Mucosa of stomach (tissue), 1 donor: ENCODE measurements around the gene MKRN1.
"Not testable (repeated sequence)": the region's sequence is repeated elsewhere in the genome, so short reads cannot be mapped to it uniquely, and the experiment has no call there.

Experiments used
- H3K27me3 ChIP-seq: one replicate; pipeline ENCODE4 v1.7.0; 2013; ENCODE audit warnings: mild to moderate bottlenecking, low read length; ENCODE audit not compliant: control insufficient read depth, insufficient read depth
- H3K36me3 ChIP-seq: one replicate; pipeline ENCODE4 v1.7.0; 2013; ENCODE audit warnings: low read length; ENCODE audit not compliant: control insufficient read depth, insufficient read depth
- H3K4me1 ChIP-seq: one replicate; pipeline ENCODE4 v1.7.0; 2013; ENCODE audit warnings: mild to moderate bottlenecking, low read length; ENCODE audit not compliant: control insufficient read depth, insufficient read depth
- H3K4me3 ChIP-seq: one replicate; pipeline ENCODE4 v1.7.0; 2013; ENCODE audit warnings: low read length
- H3K9ac ChIP-seq: one replicate; pipeline ENCODE4 v1.7.0; 2013; ENCODE audit warnings: mild to moderate bottlenecking, low read length, moderate library complexity
- H3K9me3 ChIP-seq: one replicate; pipeline ENCODE4 v1.7.0; 2013; ENCODE audit warnings: mild to moderate bottlenecking, low read length, moderate library complexity; ENCODE audit not compliant: control insufficient read depth
- donor health status: Pancreatic carcinoma.

MKRN1 gene

GRCh38 chr7:140479062-140479738 lies at the start of gene MKRN1:
TSS of gene MKRN1 (minus strand) at chr7:140479505. CDS start at chr7:140479344, 161 bp downstream.
- peak within 1 kb of the TSS; percentile 47 for H3K4me3 ChIP-seq
- H3K27me3 ChIP-seq = no peaks in the 10 kb centered on the region
- peaks cover 8% of the 10 kb centered on the region for H3K4me1 ChIP-seq
- no peaks in the 10 kb centered on the region for H3K9me3 ChIP-seq
- H3K9ac ChIP-seq = peak within 1 kb of the TSS; percentile 86
- no peaks in the 10 kb centered on the region for H3K36me3 ChIP-seq

DNA sequence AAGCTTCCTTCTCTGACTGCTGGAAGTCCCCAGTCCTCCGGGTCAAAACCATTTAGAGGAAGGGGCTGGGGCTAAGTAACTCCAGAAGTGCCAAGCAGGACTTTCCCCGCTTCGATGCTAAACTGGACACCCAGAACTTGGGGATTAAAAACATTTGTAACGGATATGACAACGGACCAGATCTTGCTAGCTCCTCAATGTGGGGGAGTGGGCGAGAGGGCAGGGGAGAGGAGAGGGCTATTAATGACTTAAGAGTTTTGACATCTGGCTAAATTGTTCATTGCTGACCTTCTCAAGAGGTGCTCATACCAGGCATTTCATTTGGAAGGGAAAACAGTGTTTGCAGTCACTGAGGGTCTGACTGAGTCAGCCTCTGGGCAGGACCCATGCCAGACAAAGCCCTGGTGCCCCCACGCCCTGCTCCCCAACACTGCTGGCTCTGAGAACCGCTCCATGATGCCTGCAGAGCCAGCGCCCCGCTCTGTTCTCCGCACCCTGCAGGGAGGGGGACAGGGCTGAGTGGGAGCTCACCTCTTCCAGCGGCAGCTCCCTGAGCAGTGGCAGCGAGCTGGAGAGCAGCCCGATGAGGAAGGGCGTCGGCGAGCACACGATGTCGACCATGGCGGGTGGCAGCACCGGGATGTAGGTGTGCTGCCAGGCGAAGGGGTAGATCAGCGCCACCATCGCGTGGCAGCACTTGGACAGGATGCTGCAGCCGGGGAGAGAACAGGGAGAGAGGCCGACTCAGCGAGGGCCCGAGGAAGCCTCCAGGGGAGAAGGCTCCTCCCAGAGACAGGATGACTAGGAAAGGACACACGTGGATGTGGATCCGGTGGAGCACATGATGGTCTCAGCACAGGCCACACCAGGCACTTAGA lies 47.7 kb upstream of the MKRN1 start:
- H3K9ac ChIP-seq = no peak overlapping the region
- H3K4me1 ChIP-seq = no peaks in the 10 kb centered on the region
- H3K36me3 ChIP-seq = no peaks in the 10 kb centered on the region
- H3K27me3 ChIP-seq = no peaks in the 10 kb centered on the region
- H3K4me3 ChIP-seq = no peak overlapping the region
- no peaks in the 10 kb centered on the region for H3K9me3 ChIP-seq

- no peak overlapping the region for H3K4me3 ChIP-seq
- no peak overlapping the region for H3K9ac ChIP-seq
- no peaks in the 10 kb centered on the region for H3K9me3 ChIP-seq
- no peaks in the 10 kb centered on the region for H3K4me1 ChIP-seq
- H3K36me3 ChIP-seq = no peaks in the 10 kb centered on the region
- no peaks in the 10 kb centered on the region for H3K27me3 ChIP-seq
Observed at GRCh38 chr7:140526214-140526613, 46.9 kb upstream of the MKRN1 start.

DNA sequence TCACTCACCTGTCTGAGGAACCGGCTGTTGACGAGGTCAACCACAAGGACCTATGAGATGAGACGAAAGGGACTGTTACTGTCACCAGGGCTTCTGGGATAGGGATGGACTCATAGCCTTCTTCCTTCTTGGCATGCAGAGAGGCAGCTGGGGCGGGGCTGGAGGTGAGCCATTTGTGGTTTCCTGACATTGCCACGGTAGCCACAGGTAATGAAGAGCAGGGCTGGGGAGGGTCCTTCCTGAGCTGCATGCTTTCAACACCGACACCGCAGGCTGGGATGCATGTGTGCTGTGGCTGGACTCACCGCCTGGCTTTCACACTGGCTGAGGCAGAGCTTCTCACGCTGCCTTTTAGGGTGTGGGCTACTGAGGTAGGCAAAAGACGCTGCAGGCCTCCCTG lies 46.4 kb upstream of the MKRN1 start:
- Histone ChIP-seq H3K4me1 (no peaks in the 10 kb centered on the region), H3K9me3 (no peaks in the 10 kb centered on the region), H3K36me3 (no peaks in the 10 kb centered on the region), H3K9ac (no peak overlapping the region), H3K27me3 (no peaks in the 10 kb centered on the region), H3K4me3 (no peak overlapping the region)

DNA sequence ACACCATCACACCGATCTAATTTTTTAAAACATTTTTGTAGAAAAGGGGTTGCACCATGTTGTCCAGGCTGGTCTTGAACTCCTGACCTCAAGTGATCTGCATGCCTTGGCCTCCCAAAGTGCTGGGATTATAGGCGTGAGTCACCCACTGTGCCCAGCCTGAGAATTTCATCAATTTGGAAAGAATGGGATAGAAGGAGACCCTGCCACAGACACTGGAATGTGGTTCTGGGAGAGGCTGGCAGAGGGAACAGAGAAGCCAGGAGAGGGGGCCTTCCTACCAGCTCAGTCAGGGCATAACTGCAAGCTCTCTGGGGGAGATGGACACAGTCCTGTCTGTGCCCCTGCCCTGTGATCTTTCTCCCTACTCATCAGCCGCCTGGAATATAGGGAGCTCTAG lies 42.1 kb upstream of the MKRN1 start:
- Histone ChIP-seq H3K36me3 (no peaks in the 10 kb centered on the region), H3K4me1 (peaks cover 5% of the 10 kb centered on the region), H3K4me3 (no peak overlapping the region), H3K27me3 (no peaks in the 10 kb centered on the region), H3K9me3 (no peaks in the 10 kb centered on the region), H3K9ac (no peak overlapping the region)

DNA sequence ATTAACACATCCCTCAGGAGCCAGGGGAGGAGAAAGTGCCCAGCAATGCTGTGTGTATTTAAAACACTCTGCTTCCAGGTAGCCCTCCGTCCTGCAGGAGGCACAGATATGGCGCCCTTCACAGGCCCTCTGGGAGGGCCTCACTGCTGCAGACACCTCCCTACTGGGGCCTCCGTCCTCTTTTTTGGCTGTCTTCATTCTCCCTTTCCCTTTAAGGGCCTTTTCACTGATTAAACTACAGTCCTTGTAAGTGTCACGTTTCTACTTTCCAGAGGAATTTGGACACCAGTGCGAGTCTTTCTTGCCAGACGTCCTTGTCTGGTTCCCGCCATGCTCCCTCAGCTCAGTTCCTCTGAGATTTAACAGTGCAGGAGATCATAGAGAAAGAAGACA lies 39.7 kb upstream of the MKRN1 start:
- Histone ChIP-seq H3K36me3 (no peaks in the 10 kb centered on the region), H3K27me3 (no peaks in the 10 kb centered on the region), H3K9me3 (no peaks in the 10 kb centered on the region), H3K9ac (no peak overlapping the region), H3K4me1 (peaks cover 5% of the 10 kb centered on the region), H3K4me3 (no peak overlapping the region)

DNA sequence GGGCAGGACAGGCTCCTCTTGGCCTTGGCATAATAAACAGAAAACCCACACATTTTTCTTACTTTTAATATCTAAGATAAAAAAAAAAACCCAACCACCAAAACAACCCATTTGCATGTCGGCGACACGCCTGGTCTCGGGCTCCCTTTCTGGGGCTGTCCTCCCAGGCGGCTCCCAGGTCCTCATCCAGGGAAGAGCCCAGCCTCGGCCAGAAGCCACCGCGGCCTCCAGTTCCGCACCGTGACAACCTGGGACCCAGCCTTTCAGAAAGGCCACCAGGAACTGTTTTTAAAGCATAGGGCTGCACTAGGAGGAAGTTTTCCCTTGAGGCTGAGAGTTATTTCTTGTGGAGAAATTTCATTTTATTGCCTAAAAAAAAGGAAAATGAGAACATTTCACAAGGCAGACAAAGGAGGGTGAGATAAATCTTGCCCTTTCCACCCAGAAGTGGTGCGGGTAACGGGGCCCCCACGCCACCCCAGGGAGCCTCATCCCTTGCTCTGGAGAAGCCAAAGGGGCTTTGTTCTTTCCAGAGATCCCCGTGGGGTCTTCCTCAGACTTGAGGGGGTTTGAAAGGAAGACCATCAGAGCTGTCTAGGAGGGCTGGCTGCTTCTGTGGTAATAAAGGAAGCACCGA lies 39.2 kb upstream of the MKRN1 start:
- H3K36me3 ChIP-seq = no peaks in the 10 kb centered on the region
- H3K4me3 ChIP-seq = no peak overlapping the region
- peaks cover 5% of the 10 kb centered on the region for H3K4me1 ChIP-seq
- H3K27me3 ChIP-seq = no peaks in the 10 kb centered on the region
- H3K9ac ChIP-seq = no peak overlapping the region
- no peaks in the 10 kb centered on the region for H3K9me3 ChIP-seq

- Histone ChIP-seq H3K4me1 (peaks cover 6% of the 10 kb centered on the region), H3K9me3 (no peaks in the 10 kb centered on the region), H3K27me3 (no peaks in the 10 kb centered on the region), H3K9ac (no peak overlapping the region), H3K4me3 (no peak overlapping the region), H3K36me3 (no peaks in the 10 kb centered on the region)
Observed at GRCh38 chr7:140517546-140518369, 38.5 kb upstream of the MKRN1 start.

DNA sequence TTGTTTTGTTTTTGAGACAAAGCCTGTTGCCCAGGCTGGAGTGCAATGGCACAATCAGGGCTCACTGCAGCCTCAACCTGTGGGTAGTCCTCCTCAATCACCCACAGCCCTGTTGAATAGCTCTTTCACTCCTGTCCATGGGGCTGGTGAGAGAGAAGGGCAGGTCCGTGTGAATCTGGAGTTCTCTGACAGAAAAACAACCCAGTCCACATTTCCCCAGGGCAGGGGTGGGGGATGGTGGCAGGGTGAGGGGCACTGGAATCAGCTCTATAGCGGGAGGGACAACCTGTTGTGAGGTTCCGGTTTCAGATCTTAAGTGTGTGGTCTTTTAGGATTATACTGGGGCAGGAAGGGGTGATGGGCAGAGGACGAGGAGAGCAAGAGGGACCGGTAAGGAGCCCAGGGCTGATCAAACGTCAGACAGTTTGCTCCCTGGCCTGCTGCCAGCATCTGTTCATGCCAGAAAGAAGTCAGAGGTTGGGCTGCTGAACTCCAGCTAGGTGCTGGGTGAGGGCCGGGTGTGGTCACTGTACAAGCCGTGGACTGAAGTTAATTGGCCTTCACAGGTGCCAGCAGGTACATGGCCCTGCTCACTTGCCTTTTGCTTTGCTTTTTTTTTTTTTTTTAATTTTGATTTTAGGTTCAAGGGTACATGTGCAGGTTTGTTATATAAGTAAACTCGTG lies 33.2 kb upstream of the MKRN1 start:
- Histone ChIP-seq H3K9ac (no peak overlapping the region), H3K4me3 (no peak overlapping the region), H3K9me3 (no peaks in the 10 kb centered on the region), H3K36me3 (no peaks in the 10 kb centered on the region), H3K4me1 (peaks cover 11% of the 10 kb centered on the region), H3K27me3 (no peaks in the 10 kb centered on the region)

- Histone ChIP-seq H3K9me3 (no peaks in the 10 kb centered on the region), H3K4me3 (no peak overlapping the region), H3K4me1 (peaks cover 15% of the 10 kb centered on the region), H3K27me3 (no peaks in the 10 kb centered on the region), H3K9ac (no peak overlapping the region), H3K36me3 (no peaks in the 10 kb centered on the region)
Observed at GRCh38 chr7:140509789-140510188, 30.5 kb upstream of the MKRN1 start.

DNA sequence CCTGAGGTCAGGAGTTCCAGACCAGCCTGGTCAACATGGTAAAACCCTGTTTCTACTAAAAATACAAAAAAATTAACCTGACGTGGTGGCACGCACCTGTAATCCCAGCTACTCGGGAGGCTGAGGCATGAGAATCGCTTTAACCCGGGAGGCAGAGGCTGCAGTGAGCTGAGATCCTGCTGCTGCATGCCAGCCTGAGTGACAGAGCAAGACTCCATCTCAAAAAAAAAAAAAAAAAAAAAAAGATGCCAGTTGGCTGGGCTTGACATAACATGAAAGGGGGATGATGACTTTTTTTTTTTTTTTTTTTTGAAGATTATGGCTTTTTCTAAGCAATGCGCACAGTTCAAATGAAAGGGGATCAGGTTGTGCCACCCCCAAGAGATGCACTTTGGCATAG lies 28.3 kb upstream of the MKRN1 start:
- not testable (repeated sequence) for H3K36me3 ChIP-seq, H3K27me3 ChIP-seq, H3K4me3 ChIP-seq, H3K9me3 ChIP-seq, H3K9ac ChIP-seq
- H3K4me1 ChIP-seq = peaks cover 12% of the 10 kb centered on the region
